Activated CD8-positive, alpha-beta memory T cell treated with anti-CD3 and anti-CD28 coated beads for 36 hours (primary cell): ENCODE measurements around the gene TMEM87B. TPM values are rescaled to one million over a fixed set of nuclear protein-coding genes. Genes with fewer than 3 reads are reported as not detected.
"Not testable (repeated sequence)": the region's sequence is repeated elsewhere in the genome, so short reads cannot be mapped to it uniquely, and the experiment has no call there.

Experiments used
- CTCF ChIA-PET: fragments of 350-600 bp; sonication (Branson Sonifier 250); formaldehyde crosslinking; loops from one replicate; lab custom pipeline; 2021; ENCODE audit warnings: antibody characterized with exemption; lab: Charles Lee
- POLR2A ChIA-PET: fragments of 350-600 bp; sonication (Branson Sonifier 250); formaldehyde crosslinking; loops from one replicate; lab custom pipeline; 2021; ENCODE audit warnings: antibody characterized with exemption; lab: Charles Lee
- total RNA-seq, 2 experiments: library from RNA; stranded (reverse); gene quantifications; one replicate each; pipeline ENCODE4 v1.2.3, GENCODE V29; 2021

TMEM87B gene
- total RNA-seq, 2 experiments from 2014 or later: 14.8 to 16.0 TPM

DNA sequence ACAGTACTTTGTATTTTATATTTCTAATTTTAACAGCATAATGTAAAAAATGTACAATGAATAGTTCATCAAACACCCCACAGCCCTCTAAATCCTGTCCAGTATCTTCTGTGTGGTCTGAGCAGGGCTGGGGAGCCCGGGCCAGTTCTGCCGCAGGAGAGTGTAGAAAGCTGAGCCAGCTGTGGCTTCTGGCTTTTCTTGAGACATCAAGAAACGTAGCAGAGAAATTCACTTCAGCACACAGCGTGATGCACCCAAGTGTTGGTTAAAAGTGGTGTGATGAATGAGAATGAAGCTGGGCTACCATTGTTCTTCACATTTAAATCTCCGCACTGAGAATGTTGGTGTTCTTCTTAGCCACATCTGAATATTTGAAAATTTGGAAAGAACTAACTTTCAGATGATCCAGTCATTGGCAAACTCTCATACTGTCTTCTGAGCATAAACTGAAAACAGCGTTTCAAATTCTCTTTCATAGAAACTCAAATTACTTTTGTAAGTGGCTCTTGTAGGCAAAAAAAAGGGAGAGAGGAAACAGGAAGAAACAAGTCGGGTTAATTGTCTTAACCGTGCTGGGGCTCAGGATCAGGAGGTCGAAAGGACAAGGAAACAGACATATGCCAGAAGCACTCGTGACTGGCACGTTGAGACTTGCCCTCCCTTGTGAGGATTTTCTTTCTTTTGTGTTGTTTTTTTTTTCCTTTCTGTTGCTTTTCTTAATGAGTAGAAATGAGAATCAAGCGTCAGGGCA, 23.4 kb upstream of the TMEM87B start:
- CTCF ChIA-PET: no interaction called here

GRCh38 chr2:112032224-112032586, 22.9 kb upstream of the TMEM87B start:
- POLR2A ChIA-PET: interaction anchor here (0.7 kb wide), 1 partner anchor 116 kb away, joined by 7 read pairs; no protein-coding TSS in a partner anchor
- CTCF ChIA-PET: no interaction called here

More for the DNA sequence above, 23.4 kb upstream of the TMEM87B start:
- POLR2A ChIA-PET: interaction anchor here (0.7 kb wide), 1 partner anchor 116 kb away, joined by 7 read pairs; no protein-coding TSS in a partner anchor

- POLR2A ChIA-PET: interaction anchor here (0.7 kb wide), 1 partner anchor 115 kb away, joined by 7 read pairs; no protein-coding TSS in a partner anchor
- CTCF ChIA-PET: no interaction called here
Measured at GRCh38 chr2:112032689-112033465, 22.2 kb upstream of the TMEM87B start.

DNA sequence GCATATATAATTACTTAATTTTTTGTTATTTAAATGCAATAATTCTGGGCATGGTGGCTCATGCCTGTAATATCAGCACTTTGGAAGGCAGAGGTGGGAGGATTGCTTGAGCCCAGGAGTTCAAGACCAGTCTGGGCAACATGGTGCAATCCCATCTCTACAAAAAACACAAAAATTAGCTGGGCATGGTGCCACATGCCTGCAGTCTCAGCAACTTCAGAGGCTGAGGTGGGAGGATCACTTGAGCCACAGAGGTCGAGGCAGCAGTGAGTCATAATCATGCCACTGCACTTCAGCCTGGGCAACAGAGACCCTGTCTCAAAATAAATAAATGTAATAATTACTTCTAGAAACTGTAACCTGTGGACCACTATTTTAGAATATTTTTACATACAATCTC, 21.5 kb upstream of the TMEM87B start:
- ChIA-PET CTCF (no interaction called here), POLR2A (no interaction called here)

GRCh38 chr2:112034924-112035323, 20.1 kb upstream of the TMEM87B start:
- ChIA-PET POLR2A (no interaction called here), CTCF (no interaction called here)

DNA sequence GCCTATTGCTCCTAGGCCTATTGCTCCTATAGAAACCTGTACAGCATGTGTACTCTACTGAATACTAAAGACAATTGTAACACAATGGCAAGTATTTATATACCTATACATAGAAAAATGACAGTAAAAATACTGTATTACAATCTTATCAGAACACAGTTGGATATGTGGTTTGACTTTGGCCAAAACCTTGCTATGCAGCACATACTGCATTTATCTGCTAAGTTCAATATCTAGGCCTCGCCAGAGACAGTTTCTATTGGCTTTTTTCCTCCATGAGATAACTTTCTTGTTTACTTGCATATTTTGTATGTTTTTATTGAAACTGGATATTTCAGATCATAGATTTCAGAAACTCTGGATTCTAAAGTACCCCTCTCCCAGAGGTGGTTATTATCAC, 19.3 kb upstream of the TMEM87B start:
- ChIA-PET POLR2A (no interaction called here), CTCF (interaction anchor here (0.7 kb wide), 1 partner anchor 534 kb away, joined by 4 read pairs; no protein-coding TSS in a partner anchor)

DNA sequence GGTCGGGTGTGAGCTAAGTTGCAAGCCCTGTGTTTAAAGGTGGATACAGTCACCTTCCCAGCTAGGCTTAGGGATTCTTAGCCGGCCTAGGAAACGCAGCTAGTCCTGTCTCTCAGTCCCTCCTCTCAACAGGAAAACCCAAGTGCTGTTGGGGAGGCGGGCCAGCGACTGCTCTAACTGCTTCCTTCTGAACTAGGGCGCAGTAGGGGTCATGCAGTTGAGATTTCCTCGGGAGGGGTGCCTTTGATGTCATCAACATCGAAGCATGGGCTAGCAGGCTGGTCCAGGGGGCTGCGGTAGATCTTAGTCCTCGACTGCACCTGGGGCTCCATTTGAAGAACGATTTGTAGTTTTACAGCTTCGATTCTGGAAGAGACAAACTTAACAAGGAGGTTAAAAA, 15.5 kb upstream of the TMEM87B start:
- CTCF ChIA-PET: interaction anchor here (0.7 kb wide), 1 partner anchor 23 kb away, joined by 6 read pairs; no protein-coding TSS in a partner anchor
- POLR2A ChIA-PET: interaction anchor here (0.6 kb wide), 1 partner anchor 33 kb away, joined by 5 read pairs; no protein-coding TSS in a partner anchor

DNA sequence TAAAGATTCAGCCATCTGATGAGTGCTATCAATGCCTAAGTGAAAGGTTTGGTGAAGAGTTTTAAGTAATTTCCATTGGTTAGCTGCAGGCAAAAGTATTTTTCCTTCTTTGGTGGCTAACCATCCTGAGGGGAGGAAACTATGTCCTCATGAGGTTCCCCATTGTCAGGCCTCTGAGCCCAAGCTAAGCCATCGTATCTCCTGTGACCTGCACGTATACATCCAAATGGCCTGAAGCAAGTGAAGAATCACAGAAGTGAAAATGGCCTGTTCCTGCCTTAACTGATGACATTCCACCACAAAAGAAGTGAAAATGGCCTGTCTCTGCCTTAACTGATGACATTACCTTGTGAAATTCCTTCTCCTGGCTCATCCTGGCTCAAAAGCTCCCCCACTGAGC, 15.0 kb upstream of the TMEM87B start:
- CTCF ChIA-PET, POLR2A ChIA-PET: not testable (repeated sequence)

- CTCF ChIA-PET, POLR2A ChIA-PET: not testable (repeated sequence)
Measured at GRCh38 chr2:112041460-112041859, 13.6 kb upstream of the TMEM87B start.

- POLR2A ChIA-PET: no interaction called here
- CTCF ChIA-PET: interaction anchor here (0.6 kb wide), 1 partner anchor 27 kb away, joined by 3 read pairs; no protein-coding TSS in a partner anchor
Measured at GRCh38 chr2:112045446-112046014, 9.5 kb upstream of the TMEM87B start.

GRCh38 chr2:112046231-112046630, 8.8 kb upstream of the TMEM87B start:
- ChIA-PET POLR2A (no interaction called here), CTCF (interaction anchor here (0.6 kb wide), 1 partner anchor 26 kb away, joined by 3 read pairs; no protein-coding TSS in a partner anchor)

DNA sequence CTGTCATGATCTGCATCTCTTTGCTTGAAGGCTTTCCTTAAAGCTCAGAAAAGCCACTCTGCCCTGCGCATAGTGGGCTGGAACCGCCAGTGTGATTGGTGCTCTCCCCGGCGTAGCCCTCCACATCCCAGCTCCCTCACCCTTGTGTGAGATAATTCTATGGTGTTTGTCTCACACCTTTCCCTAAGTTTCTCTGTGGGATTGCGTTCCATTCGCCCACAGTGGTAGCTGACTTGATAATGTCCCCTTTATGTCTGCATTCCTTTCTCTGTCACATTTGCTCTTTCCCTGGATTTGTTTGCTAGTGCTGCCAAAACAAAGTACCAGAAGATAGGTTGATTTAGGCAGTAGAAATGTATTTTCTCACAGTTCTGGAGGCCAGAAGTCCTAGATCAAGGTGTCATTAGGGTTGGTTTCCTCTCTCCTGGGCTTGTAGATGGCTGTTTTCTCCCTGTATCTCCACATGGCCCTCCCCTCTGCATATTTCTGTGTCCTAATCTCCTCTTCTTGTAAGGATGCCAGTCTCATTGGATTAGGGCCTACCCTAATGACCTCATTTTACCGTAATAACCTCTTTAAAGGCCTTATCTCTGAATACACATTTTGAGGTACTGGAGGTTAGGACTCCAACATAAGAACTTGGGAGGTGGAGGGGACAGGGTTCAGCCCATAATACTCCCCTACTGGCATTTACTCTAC, 7.4 kb upstream of the TMEM87B start:
- POLR2A ChIA-PET: no interaction called here
- CTCF ChIA-PET: interaction anchor here (3.6 kb wide), 1 partner anchor 160 kb away, joined by 19 read pairs; no protein-coding TSS in a partner anchor

DNA sequence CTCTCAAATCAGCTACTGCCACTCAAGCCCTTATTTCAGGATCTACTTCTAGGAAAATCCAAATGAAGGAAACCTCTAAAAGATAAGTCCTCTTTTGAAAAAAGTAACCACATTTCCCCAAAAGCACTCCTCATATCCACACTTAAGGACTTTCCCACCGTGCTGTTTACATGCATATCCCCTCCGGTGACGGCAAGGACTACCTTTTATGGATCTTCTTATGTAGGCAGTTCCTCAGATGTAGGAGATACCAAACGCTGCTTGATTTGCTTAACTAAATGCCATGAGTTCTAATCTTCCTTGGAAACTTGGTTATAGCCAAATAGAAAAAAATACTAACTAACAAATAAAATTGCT, 6.9 kb upstream of the TMEM87B start:
- CTCF ChIA-PET: interaction anchor here (3.6 kb wide), 1 partner anchor 161 kb away, joined by 19 read pairs; no protein-coding TSS in a partner anchor
- POLR2A ChIA-PET: no interaction called here

GRCh38 chr2:112048887-112049286, 6.2 kb upstream of the TMEM87B start:
- POLR2A ChIA-PET: no interaction called here
- CTCF ChIA-PET: interaction anchor here (0.8 to 3.6 kb wide), 2 partner anchors 161 to 164 kb away, joined by 5 to 19 read pairs; partner anchors contain the start of gene ANAPC1

GRCh38 chr2:112050316-112050715, 4.8 kb upstream of the TMEM87B start:
- POLR2A ChIA-PET: no interaction called here
- CTCF ChIA-PET: interaction anchor here (0.7 to 3.6 kb wide), 5 partner anchors 149 to 490 kb away, joined by 3 to 19 read pairs (median 4); partner anchors contain the start of gene ANAPC1

DNA sequence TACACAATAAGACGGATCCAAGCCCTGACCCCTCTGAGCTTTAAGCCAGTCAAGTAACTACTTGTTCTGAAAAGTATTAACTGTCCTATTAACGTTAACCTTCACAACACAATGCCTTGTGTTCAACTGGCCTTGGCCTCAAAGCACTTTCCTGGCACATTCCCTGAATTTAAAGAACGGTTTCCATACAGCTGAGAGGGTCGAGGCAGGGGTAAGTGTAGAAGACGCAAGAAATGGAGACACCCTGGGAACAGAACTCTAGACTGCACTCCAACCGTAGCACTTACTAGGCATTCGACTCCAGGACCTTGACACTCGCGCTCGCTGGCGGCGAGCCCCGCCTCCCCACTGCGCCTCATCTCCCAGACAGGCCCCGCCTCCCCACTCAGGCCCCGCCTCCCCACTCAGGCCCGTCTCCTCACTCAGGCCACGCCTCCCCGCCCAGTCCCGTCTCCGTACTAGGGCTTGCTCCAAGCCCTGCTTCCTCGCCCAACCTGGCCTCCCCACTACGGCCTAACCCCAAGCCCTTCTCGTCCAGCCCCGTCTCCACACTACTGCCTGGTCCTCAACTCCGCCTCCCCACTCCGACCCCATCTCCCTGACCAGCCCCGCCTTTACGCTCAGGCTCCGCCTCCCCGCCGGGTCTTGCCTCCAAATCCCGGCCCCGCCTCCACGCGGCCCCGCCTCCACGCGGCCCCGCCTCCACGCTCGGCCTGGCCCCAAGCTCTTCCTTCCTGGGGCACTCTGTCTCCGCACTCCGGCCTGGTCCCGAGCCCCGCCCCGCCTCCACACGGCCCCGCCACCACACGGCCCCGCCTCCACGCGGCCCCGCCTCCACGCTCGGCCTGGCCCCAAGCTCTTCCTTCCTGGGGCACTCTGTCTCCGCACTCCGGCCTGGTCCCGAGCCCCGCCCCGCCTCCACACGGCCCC, 887 bp upstream of the TMEM87B start:
- POLR2A ChIA-PET: interaction anchor here (0.7 to 2.4 kb wide), 3 partner anchors 158 to 170 kb away, joined by 3 to 9 read pairs (median 5); partner anchors contain the start of gene ANAPC1
- CTCF ChIA-PET: interaction anchor here (0.6 to 1.2 kb wide), 3 partner anchors 166 to 428 kb away, joined by 3 to 5 read pairs (median 3); no protein-coding TSS in a partner anchor
